Stimulated activated CD4-positive, alpha-beta T cell treated with anti-CD3 and anti-CD28 coated beads, Interleukin-1b, Interleukin-23, amount 100 ng/mL, for 1 hour (primary cell): ENCODE data around the gene GOLPH3L.
"Not testable (repeated sequence)": the region's sequence is repeated elsewhere in the genome, so short reads cannot be mapped to it uniquely, and the experiment has no call there.

ENCODE experiments used
- DNase-seq, 2 donors: peaks; one replicate each; pipeline ENCODE4 v3.0.0-alpha.2; 2020; ENCODE audit warnings: low read depth in 2 of 2

The GOLPH3L gene

DNA sequence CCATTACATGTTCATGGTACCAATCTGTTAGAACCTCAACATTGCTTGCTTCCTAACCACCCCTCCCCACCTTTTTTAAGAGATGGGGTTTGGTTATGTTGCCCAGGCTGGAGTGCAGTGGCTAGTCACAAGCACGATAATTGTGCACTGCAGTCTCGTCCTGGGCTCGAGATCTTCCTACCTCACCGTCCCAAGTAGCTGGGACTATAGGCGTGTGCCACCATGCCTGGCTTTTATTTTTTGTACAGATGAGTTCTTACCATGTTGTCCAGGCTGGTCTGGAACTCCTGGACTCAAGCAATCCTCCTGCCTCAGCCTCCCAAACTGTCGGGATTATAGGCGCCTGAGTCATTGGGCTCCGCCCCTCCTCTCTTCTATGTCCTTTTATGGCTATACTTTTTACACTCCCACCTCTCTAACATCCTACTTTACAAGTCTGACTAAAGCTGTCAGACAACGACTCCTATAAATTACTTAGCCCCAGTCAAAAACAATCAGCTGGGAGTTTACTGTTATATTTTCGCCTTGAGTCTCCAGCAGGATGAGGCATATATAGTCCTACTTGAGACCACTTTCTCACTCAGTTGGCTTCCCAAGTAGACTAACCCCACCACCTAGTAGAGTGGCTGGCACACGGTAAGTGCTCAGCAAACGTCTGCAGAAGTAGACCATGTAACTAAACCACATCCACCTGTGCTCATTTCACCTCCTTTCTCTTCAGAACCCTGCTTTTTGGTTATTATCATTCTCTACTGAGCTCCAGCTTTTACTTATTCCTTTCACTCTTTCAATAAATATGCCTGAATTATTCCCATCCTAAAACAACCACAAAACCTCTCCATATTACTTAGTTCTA, 81.4 kb downstream of the GOLPH3L start:
- no peak for DNase-seq

DNA sequence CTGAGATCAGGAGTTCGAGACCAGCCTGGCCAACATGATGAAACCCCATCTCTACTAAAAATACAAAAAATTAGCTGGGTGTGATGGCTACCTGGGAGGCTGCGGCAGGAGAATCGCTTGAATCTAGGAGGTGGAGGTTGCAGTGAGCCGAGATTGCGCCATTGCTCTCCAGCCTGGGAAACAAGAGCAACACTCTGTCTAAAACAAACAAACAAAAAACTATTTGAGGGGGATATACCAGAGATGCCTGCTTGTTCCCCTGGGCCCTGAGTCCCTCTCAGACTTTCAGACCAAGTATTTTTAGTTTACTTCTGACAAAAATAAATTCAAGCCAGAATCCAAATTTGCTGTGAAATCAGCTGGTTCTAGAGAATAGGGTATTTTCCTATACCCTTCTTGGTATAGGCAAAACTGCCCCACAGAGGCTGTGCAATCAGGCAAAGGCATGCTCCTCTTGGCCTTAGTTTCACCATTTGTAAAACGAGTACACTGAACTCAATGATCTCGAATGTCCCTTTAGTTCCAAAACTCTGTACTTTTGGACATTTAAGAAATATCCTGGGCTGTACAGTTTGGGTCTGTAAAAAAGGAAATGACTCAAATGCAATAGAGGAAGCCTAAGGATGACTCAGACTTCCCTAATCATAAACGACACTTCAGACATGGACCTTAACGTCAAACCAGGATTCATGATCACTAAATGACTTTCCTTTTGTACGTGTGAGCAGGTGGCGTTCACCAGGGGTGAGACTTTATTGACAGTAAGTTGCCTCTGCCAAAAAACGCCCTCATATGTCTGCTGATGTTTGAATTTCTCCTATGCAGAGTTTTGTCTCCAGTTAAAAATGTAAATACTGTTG, 83.7 kb downstream of the GOLPH3L start:
- no peak for DNase-seq

DNA sequence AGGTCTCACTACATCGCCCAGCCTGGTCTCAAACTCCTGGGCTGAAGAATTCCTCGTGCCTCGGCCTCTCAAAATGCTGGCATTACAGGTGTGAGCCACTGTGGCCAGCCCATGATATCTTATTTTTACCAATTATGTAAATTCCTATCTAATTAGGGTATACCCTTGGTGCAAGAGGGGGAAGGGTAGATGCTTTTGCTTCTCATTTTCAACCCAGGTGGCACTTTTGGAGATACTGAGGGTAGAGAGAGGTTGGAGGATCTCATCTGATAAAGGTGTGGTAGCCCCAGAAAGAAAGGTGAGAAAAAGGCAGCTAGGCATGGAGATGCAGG, 85.0 kb downstream of the GOLPH3L start:
- no peak for DNase-seq

DNA sequence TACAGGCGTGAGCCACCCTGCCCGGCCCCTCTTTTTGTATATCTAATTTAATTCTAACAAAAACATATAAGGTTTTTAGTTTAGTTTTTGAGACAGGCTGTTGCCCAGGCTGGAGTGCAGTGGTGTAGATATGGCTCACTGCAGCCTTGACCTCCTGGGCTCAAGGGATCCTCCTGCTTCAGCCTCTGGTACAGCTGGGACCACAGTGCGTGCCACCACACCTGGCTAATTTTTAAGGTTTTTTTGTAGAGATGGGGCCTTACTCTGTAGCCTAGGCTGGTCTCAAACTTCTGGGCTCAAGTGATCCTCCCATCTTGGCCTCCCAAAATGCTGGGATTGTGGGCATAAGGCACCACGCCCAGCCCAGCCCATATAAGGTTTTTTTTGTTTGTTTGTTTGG, 86.4 kb downstream of the GOLPH3L start:
- DNase-seq: no peak

DNA sequence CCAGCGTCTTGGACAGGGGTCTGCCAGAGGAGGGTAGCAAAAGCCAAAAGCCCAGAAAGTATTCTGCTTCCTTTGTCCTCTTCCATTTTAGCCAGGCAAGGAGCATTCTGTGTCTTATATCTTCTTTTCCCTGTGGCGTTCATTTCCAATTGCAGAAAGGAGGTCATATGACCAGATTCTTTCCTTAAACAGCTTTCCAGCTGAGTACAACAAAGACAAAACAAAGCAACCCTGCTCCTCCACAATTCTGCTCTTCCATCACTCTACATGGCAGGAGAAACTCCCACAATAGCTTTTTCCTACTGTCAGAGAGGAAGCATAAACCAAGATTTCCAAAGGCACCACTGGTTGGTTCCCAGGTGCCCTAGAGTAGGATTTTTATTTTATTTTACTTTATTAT, 87.2 kb downstream of the GOLPH3L start:
- DNase-seq: no peak

DNA sequence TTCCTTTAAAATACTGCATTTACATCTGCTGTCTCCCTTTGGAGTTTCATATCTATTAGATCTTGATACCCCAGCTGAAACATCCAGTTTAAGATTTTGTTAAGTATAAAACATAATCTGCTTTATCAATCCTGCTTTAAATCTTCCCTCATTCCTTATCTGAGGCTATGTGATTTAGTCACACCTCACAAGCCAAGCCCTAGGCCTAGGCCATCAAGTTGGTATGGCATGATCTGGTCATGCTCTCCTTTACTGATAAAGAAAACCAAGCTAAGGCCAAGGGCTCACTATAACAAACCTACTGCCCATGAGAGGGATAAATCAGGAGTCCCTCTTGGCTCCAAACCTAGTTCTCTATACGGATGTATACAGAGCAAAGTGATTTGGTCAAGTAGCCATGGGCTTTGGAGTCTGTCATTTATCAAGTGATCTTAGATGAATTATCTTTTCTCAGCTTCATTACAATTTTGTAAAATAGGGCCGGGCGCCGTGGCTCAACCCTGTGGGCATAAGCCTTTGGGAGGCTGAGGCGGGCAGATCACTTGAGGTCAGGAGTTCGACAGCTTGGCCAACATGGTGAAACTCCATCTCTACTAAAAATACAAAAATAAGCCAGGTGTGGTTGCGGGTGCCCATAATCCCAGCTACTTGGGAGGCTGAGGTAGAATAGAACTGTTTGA, 90.4 kb downstream of the GOLPH3L start:
- no peak for DNase-seq

DNA sequence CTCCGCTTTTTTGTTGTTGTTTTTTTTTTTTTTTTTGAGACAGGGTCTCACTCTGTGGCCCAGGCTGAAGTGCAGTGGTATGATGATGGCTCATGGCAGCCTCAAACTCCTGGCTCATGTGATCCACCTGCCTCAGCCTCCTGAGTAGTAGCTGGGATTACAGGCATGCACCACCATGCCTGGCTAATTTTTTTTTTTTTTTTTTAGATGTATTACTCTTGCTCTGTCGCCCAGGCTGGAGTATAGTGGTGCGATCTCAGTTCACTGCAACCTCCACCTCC, 91.6 kb downstream of the GOLPH3L start:
- not testable (repeated sequence) for DNase-seq

DNA sequence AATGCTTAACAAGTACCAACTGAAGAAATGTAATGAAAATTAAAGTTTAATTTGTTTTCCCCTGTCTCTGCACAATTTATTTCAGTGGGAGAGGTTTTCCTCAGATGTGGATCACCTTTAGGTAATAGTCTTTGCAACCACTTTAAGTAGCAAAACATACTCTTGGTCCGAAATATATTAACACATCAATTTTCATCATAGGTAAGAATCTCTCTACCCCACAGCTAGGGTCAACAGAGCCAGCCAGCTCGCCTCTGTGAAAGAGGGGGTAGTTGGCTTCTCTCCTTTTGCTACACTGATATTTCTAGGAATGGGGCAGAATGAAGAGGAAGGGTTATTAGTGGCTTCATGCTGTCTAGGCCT, 92.7 kb downstream of the GOLPH3L start:
- no peak for DNase-seq

DNA sequence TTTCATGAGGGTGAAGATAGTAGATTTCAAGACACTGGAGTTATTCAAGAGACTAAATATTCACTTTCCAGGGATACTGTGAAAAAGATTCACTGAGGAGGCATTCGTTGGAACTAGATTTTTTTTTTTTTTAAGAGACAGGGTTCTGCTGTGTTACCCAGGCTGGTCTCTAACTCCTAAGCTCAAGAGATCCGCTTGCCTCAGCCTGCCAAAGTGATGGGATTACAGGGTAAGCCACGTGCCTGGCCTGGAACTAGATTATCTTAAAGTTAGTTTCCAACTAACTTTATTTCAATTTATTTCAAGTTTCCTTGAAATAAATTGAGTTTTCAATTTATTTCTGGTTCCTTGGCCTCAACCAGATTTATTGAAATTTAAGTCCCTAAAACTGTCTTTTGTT, 93.2 kb downstream of the GOLPH3L start:
- no peak for DNase-seq

DNA sequence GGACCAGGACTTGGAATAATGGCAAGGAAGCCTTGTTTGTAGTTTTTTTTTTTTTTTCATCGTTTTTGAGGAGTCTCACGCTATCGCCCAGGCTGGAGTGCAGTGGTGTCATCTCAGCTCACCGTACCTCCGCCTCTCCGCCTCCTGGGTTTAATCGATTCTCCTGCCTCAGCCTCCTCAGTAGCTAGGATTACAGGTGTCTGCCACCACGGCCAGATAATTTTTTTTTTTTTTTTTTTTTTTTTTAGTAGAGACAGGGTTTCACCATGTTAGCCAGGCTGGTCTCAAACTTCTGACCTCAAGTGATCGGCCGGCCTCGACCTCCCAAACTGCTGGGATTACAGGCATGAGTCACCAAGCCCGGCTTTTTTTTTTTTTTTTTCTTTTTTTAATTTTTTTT, 94.6 kb downstream of the GOLPH3L start:
- not testable (repeated sequence) for DNase-seq

DNA sequence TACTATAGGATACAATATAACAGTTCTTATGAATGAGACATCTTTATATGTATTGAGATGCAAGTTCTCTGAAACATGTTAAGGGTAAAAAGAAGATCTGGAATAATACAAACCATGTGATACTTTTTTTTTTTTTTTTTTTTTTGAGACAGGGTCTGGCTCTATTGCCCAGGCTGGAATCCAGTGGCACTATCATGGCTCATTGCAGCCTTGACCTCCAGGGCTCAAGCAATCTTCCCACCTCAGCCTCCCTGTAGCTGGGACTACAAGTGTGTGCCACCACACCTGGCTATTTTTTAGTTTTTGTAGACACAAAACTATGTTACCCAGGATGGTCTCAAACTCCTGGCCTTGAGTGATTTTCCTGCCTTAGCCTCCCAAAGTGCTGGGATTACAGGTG, 95.4 kb downstream of the GOLPH3L start:
- no peak for DNase-seq

DNA sequence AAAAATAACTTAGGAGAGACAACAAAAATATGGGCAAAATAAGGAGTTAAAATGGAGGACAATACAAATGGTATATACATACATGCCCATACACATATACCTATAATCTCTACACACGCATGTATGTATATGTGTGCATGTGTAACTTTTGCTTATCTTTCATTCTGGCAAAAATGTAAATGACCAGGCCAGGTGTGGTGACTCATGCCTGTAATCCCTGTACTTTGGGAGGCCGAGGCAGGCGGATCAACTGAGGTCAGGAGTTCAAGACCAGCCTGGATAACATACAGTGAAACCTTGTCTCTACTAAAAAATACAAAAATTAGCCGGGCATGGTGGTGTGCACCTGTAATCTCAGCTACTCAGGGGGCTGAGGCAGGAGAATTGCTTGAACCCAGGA, 98.6 kb downstream of the GOLPH3L start:
- not testable (repeated sequence) for DNase-seq

DNA sequence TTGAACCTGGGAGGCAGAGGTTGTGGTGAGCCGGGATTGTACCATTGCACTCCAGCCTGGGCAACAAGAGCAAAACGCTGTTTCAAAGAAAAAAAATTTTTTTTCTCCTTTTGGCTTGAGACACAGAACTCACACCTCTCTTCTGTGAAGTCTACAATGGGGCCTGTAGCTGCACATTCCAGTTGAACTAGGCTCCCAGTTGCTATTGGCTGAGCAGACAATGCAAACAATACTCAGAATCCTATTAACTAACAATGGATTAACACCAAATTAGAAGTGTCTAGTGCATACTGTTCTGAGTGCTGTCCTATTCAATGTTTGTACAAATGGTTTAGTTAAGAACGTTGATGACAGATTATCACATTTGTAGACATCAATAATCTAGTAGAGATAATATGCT, 100.0 kb downstream of the GOLPH3L start:
- DNase-seq: no peak
